ENCODE data around the gene CACNA2D4. TPM values are rescaled to one million over a fixed set of nuclear protein-coding genes. Genes with fewer than 3 reads are reported as not detected.

The CACNA2D4 gene
- total and polyA plus RNA-seq, 2 experiments from 2014 or later: 0.23 TPM; not detected in 1

DNA sequence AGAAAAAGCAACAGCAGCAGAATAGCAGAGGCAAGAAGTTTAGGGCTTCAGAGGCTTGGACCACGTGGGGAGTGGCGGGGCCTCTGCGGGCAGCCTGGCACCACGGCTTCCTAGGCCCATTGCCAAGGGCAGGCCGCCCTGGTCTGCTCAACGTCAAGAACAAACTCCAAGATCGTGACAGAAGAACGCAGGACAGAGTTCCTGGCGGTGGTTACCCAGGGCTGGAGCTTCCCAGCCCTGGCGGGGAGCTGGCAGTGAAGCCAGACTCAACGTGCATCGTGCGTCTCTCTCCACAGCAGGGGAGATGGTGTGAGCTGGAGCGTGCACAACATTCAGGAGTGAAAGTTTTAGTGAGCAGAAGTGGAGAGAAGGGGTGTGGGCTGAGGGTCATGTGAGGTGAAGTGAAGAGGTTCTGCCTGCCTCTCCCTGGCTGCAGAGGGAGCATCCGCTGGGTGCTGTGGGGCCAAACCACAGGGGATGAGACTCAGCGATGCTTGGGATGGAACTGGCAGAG lies 13.9 kb upstream of the CACNA2D4 start:
- Histone ChIP-seq H3K4me3 (no peak overlapping the region), H3K4me1 (ENCODE audit: insufficient read depth) (peaks cover 6% of the 10 kb centered on the region; the same call in 1 of the 2 replicates), H3F3A (ENCODE audit: insufficient read depth) (no peaks in the 10 kb centered on the region), H4K20me1 (ENCODE audit: insufficient read depth) (no peaks in the 10 kb centered on the region), H3K9me3 (ENCODE audit: low read depth) (no peaks in the 10 kb centered on the region), H3K9ac (no peak overlapping the region), H3K27ac (no peak overlapping the region), H3K4me2 (ENCODE audit: unreplicated experiment) (peak overlapping the region; percentile 11), H3K27me3 (replicated peaks; ENCODE audit: insufficient read depth) (peaks cover 22% of the 10 kb centered on the region), H3K79me2 (ENCODE audit: insufficient read depth) (no peaks in the 10 kb centered on the region), H3K36me3 (ENCODE audit: low read depth) (no peaks in the 10 kb centered on the region), H3K9me2 (ENCODE audit: insufficient read depth) (no peaks in the 10 kb centered on the region), H2AFZ (no peak overlapping the region)
- 12 to 15% methylated on average over 16 of the region's 16 CpGs for whole genome bisulfite sequencing, 2 experiments (ENCODE audit: low coverage in 1 of 2, low lambda C conversion rate in 2 of 2, missing lambda C conversion rate in 2 of 2)
- in situ Hi-C loops (cut with MboI): loop anchor here (10.0 kb wide), 1 partner anchor 278 kb away; no protein-coding TSS in a partner anchor
- TF ChIP-seq EZH2 (IDR thresholded peaks at IDR 0.05; ENCODE audit: insufficient read depth, poor library complexity, severe bottlenecking): no peak
- no peak for TF ChIP-seq EZH2phosphoT487 (IDR thresholded peaks at IDR 0.05; ENCODE audit: insufficient read depth, low read depth)
- DNase-seq: peak; percentile 53

DNA sequence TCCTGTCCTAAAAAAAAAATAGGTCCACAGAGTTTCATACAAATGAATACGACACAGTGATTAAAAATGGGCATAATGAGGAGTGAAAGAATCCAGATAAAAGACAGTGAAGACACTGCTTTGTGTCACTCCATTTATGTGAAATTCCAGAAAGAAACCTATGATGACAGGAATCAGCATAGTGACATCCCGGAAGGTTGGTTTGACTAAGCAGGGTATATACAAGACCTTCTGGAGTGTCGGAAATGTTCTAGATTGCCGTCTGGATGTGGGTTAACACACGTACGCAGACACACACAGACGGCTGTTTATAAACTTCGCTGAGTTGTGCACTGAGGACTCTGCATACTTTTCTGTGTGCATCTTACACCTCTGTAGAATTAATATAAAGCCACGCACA lies 13.2 kb upstream of the CACNA2D4 start:
- Histone ChIP-seq H3K4me2 (ENCODE audit: unreplicated experiment) (no peak overlapping the region), H2AFZ (no peak overlapping the region), H3K9ac (no peak overlapping the region), H3K79me2 (ENCODE audit: insufficient read depth) (no peaks in the 10 kb centered on the region), H3K9me3 (ENCODE audit: low read depth) (no peaks in the 10 kb centered on the region), H3K9me2 (ENCODE audit: insufficient read depth) (no peaks in the 10 kb centered on the region), H3K27ac (no peak overlapping the region), H3K4me3 (no peak overlapping the region), H3K4me1 (ENCODE audit: insufficient read depth) (peaks cover 6% of the 10 kb centered on the region; the same call in 1 of the 2 replicates), H3F3A (ENCODE audit: insufficient read depth) (no peaks in the 10 kb centered on the region), H4K20me1 (ENCODE audit: insufficient read depth) (no peaks in the 10 kb centered on the region), H3K36me3 (ENCODE audit: low read depth) (no peaks in the 10 kb centered on the region), H3K27me3 (replicated peaks; ENCODE audit: insufficient read depth) (peaks cover 29% of the 10 kb centered on the region)
- DNase-seq: no peak
- WGBS, 2 experiments (ENCODE audit: low coverage in 1 of 2, low lambda C conversion rate in 2 of 2, missing lambda C conversion rate in 2 of 2): 75 to 76% methylated on average over 9 of the region's 9 CpGs
- TF ChIP-seq EZH2 (IDR thresholded peaks at IDR 0.05; ENCODE audit: insufficient read depth, poor library complexity, severe bottlenecking): no peak
- no peak for TF ChIP-seq EZH2phosphoT487 (IDR thresholded peaks at IDR 0.05; ENCODE audit: insufficient read depth, low read depth)
- in situ Hi-C loops (cut with MboI): loop anchor here (10.0 kb wide), 1 partner anchor 277 kb away; no protein-coding TSS in a partner anchor

DNA sequence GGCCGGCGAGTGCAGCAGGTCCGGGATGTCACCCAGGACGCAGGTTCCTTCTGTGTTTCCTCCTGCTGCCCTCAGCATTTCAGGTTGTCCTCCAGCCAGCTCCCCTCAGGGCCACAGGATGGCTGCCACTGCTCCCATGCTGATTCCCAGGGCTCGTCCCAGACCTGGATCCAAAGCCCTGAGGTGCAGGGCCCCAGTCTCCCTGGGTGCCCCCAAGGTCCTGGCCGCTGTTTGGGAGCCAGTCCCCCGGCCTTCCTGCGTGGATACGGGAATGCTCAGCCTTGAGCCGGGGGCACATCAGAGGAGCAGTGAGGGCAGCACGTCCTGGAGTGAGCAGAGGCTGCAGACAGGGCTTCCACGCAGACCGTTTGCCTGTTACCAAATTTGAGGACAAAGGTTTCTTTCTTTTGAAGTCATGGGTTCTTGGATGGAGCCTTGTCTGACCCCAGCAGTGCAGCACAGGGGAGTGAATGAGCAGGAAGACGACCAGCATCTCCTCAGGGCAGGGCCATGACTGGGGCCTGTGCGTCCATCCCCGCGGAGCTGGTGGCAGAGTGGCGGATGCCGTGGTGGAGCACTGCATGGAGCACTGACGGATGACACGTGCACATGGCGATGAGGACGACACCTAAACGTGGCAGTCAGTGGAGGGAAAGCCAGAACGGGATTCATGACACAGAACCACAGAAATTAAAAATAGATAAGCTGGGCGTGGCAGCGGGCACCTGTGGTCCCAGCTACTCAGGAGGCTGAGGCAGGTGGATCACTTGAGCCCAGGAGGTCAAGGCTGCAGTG lies 12.5 kb upstream of the CACNA2D4 start:
- H3K4me1 ChIP-seq (ENCODE audit: insufficient read depth): peaks cover 6% of the 10 kb centered on the region; the same call in 1 of the 2 replicates

GRCh38 chr12:1929985-1930802 lies 11.7 kb upstream of the CACNA2D4 start:
- Histone ChIP-seq H3K4me3 (no peak overlapping the region), H3K27me3 (replicated peaks; ENCODE audit: insufficient read depth) (peaks cover 33% of the 10 kb centered on the region), H3F3A (ENCODE audit: insufficient read depth) (no peaks in the 10 kb centered on the region), H3K4me1 (ENCODE audit: insufficient read depth) (peaks cover 6% of the 10 kb centered on the region; the same call in 1 of the 2 replicates), H3K36me3 (ENCODE audit: low read depth) (no peaks in the 10 kb centered on the region), H2AFZ (no peak overlapping the region), H3K27ac (no peak overlapping the region), H3K4me2 (ENCODE audit: unreplicated experiment) (no peak overlapping the region), H4K20me1 (ENCODE audit: insufficient read depth) (no peaks in the 10 kb centered on the region), H3K9ac (no peak overlapping the region), H3K9me3 (ENCODE audit: low read depth) (no peaks in the 10 kb centered on the region), H3K9me2 (ENCODE audit: insufficient read depth) (no peaks in the 10 kb centered on the region), H3K79me2 (ENCODE audit: insufficient read depth) (no peaks in the 10 kb centered on the region)
- 67 to 71% methylated on average over 9 to 11 of the region's 11 CpGs for WGBS, 2 experiments (ENCODE audit: low coverage in 1 of 2, low lambda C conversion rate in 2 of 2, missing lambda C conversion rate in 2 of 2)
- in situ Hi-C loops (cut with MboI): loop anchor here (10.0 kb wide), 1 partner anchor 275 kb away; no protein-coding TSS in a partner anchor
- DNase-seq: no peak
- TF ChIP-seq EZH2 (IDR thresholded peaks at IDR 0.05; ENCODE audit: insufficient read depth, poor library complexity, severe bottlenecking): no peak
- TF ChIP-seq EZH2phosphoT487 (IDR thresholded peaks at IDR 0.05; ENCODE audit: insufficient read depth, low read depth): no peak

More for the DNA sequence above, 12.5 kb upstream of the CACNA2D4 start:
- Histone ChIP-seq H3F3A (ENCODE audit: insufficient read depth) (no peaks in the 10 kb centered on the region), H2AFZ (no peak overlapping the region), H3K9me3 (ENCODE audit: low read depth) (no peaks in the 10 kb centered on the region), H3K36me3 (ENCODE audit: low read depth) (no peaks in the 10 kb centered on the region), H3K4me3 (no peak overlapping the region), H3K9me2 (ENCODE audit: insufficient read depth) (no peaks in the 10 kb centered on the region), H3K4me2 (ENCODE audit: unreplicated experiment) (no peak overlapping the region), H3K9ac (no peak overlapping the region), H3K79me2 (ENCODE audit: insufficient read depth) (no peaks in the 10 kb centered on the region), H4K20me1 (ENCODE audit: insufficient read depth) (no peaks in the 10 kb centered on the region), H3K27me3 (replicated peaks; ENCODE audit: insufficient read depth) (peaks cover 32% of the 10 kb centered on the region), H3K27ac (no peak overlapping the region)
- in situ Hi-C loops (cut with MboI): loop anchor here (10.0 kb wide), 1 partner anchor 276 kb away; no protein-coding TSS in a partner anchor
- 78 to 83% methylated on average over 27 of the region's 27 CpGs for WGBS, 2 experiments (ENCODE audit: low coverage in 1 of 2, low lambda C conversion rate in 2 of 2, missing lambda C conversion rate in 2 of 2)
- DNase-seq: no peak
- TF ChIP-seq EZH2phosphoT487 (IDR thresholded peaks at IDR 0.05; ENCODE audit: insufficient read depth, low read depth): no peak
- TF ChIP-seq EZH2 (IDR thresholded peaks at IDR 0.05; ENCODE audit: insufficient read depth, poor library complexity, severe bottlenecking): no peak
